Fibroblast of skin of left quadriceps (primary cell): ENCODE results near the gene CNTNAP2.

Source experiments
- DNase-seq, 2 experiments: peaks; one replicate each; pipeline ENCODE4 v3.0.0-alpha.2; 2013; ENCODE audit warnings: low read depth in 2 of 2

The CNTNAP2 gene

DNA sequence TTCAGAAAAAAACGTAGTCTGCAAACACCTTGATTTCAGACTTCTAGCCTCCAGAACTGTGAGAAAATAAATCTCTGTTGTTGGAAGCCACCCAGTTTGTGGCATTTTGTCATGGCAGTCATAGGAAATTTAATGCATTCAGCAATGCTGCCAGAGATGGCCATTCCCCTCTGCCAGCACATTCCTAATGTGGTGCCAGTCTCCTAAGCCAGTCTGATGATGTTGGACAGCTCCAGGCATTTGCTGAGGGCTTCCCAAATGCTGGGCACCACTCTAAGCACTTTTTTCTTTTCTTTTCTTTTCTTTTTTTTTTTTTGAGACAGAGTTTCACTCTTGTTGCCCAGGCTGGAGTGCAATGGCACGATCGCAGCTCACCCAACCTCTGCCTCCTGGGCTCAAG lies 1807.2 kb downstream of the CNTNAP2 start:
- DNase-seq, result no peak

DNA sequence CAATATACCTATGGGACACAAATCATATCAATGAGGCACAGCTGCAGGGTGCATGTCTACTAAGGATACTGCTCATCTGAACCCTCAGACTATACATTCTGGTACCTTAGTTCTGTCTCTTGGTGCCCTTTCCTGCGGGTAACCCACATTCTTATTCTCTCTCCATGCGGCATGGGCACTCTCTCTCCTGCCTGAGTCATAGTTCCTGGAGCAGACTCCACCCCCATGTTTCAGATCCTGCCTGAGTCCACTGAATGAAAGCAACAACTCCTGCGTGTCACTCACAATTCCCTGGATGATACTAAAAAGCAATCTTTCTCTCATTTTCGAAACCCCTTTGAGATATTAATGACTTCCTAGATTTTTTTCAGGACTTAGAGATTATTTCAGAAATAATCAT lies 1820.8 kb downstream of the CNTNAP2 start:
- no peak for DNase-seq

DNA sequence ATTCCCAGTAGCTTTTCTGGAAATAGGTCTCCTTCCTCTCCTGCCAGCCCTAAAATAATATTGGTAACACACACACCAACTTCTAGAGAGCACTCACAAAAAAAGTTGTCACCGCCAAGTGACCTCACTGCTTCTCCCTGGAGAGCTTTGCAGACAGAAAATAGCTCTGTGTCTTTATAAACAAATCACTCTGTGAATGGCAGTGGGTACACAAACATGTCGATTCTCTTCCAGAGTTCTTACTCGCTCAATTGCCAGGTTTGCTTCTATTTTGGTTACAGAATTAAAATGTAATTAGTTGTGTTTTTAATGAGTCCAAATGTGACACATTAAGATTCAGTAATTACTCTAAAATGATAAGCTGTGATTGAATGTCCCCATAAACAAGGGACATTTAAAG lies 1824.8 kb downstream of the CNTNAP2 start:
- DNase-seq, result no peak

DNA sequence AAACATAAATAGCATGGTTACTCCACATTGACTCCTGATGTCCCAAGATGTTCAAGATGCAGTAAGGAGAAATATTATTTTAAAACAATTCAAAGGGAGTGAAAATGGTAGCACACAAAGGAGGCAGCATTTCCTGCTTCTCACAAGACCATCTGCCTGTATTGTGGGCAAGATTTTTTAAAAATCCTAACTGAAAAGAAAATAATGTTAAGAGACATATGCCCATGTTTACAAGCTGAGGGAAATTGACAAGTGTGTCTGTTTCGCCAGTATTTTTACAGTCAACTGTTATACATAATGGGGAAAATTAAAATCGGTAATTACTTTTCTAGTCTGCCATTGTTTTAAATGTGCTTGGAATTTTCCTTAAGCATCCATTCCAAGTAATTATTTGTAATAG lies 1827.7 kb downstream of the CNTNAP2 start:
- no peak for DNase-seq

DNA sequence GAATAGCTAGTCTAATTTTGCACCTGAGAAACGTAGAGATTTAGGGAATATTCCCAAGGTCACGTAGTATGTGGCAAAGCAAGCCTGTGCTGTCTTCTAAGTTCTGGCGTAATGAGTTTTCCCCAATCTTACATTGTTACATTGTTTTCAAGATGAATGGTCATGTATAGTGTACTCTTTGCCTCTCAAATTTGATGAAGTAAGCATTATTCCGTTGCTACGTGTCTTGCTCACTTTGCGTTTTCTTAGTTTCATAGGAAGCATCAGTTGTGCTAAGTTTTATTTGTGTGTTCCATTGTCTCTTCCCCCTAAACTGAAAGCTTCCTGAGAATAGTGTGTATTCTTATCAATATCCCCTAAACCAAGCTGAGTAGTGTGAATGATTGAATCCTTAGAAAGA lies 1836.3 kb downstream of the CNTNAP2 start:
- DNase-seq, result no peak

DNA sequence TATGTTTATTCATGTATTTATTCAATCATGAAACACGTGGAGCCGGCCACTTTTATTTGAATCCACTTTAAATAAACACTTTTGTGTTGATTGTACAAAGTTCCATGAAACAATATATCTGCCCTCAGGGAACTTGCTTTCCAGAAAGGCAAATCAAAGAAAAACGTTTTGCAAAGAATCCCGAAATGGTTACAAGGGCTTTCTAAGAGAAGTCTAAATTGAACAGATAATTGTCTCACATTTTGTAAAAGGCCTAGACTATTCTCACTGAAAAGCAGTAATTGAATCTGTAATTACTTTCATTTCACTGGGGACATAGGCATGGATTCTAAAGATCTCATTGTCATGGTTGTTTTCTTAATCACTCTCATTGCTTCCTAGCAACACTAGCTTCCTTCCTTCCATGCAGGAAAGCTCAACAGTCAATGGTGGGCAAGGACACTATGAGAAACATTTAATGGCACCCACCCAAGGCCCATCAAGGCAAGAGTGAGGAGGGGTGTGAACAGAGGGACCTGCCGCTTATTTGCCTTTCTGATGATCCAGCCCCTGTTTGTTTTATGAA lies 1851.5 kb downstream of the CNTNAP2 start:
- DNase-seq, result no peak

DNA sequence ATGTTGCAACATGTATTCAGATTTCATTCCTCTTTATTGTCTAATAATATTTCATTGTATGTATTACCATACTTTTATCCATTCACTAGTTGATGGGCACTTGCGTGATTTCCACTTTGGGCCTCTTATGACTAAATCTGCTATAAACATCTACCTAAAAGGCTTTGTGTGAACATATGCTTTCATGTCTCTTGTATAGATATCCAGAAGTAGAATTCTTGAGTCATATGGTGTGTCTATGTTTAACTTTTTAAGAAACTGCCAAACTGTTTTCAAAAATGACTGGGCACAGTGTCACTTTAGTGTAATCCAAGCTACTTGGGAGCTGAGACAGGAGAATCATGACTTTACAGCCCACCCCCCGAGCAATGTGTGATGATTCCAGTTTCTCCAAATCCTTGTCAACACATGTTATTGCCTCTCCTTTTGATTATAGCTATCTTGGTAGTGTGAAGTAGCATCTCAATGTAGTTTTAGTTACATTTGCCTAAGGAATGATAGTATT lies 1855.1 kb downstream of the CNTNAP2 start:
- DNase-seq, result no peak

DNA sequence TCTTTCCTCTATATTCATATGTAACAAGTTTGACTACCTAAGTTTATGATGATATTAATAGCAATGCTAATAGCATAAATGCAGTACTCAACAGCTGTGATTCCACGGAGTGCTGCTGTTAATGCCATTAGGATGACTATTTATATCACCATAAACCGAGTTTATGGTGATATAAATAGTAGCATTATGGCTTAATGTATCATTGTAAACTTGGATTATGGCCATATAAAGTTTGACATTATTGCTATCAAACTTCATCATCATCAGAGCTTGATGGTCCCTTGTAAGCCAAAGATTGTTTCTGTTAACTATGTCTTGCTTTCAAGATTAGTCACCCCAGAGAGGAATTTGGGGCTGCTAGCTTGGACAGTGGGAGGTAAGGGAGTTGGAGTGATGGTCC lies 1861.6 kb downstream of the CNTNAP2 start:
- no peak for DNase-seq

DNA sequence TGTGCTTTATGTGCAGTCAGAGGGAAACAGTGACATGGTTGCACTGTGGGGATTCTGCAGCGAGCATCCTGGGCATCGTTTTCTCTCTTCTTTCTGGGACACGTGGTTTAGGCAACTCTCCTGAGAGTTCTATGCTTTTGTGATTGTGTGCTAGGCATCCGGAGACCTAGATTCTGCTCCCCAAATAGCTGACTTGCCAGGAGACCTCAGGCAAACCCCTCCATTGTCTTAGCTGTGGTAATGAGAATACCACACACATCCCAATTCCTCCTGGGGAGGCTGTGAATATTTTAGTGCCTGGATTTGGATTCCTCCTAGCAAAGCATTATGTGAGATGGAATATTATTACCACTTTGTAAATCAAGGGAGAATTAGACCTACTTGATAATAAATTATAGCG lies 1862.0 kb downstream of the CNTNAP2 start:
- DNase-seq, result no peak

DNA sequence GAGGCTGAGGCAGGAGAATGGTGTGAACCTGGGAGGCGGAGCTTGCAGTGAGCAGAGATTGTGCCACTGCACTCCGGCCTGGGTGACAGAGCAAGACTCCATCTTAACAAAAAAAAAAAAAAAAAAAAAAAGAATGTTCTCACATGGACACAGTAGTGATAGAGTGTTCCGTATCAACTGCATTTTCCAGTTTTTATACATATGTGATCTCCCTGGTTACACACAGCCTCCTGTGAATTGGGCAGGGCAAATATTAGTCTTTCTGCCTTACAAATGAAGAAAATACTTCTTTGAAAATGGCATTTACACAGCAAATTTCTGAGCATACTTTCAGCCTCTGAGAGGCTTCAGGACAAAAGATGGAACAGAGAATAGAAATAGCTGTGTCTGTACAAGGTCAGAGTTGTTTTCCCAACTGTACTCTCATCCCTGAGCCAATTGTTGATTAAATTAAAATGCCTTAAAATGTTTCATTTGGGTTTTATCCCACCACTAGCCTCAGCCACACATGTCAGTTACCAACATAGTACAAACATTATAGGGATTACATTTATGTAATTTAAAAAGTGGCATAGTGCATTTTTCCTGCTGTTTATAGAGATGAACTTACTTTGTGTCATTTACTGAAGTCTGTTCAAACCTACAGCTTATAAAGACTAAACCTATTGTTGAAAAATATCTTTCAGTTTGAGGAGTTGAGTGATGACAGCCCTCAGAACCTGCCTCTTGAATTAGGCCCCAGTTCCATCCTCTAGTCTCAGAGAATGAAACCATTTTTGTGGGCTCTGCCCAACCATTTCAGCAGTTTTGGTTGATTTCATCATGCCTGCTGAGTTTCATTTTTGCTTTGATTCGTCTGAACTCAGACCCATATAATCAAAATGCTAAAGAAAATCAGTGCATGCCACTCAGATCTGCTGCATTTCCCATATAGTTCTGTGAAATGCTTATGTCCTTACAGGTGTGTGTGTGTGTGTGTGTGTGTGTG lies 1864.5 kb downstream of the CNTNAP2 start:
- DNase-seq, result peak in 1 of 2 experiments; percentile 9

DNA sequence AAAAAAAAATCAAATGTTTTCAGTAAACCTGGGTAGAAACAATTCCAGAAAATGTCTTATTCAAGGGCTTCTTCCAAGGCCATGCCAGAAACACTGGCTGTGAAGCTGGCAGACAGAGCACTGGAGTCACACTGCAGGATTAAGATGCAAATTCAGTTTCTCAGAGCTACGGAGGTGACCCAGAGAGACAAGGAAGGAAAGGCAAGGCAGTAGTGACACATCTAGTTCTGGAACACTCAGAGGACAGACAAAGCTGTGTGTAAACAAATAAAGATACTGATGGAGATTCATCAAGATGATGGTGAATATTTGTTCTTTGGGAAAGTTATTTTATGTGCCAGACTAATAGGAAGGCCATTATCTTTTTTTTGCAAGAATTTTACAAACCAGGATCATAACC lies 1865.7 kb downstream of the CNTNAP2 start:
- no peak for DNase-seq

DNA sequence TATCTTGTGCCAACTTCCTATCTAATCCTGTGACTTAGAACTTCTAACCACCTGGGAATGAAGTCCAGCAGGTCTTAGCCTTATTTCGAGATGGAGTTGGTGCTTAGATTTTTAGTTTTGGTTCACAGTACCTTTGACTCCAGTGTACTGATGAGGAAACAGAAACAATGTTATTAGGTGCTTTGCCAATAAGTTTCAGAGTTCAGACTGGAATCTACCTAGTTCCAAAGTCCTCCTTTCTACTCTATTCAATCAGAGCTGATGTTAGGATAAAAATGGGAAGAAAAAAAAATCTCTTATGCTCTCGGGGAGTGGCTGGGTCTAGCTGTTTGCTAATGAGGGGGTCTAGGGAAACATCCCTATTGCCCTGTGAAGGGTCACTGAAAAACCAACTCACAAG lies 1867.7 kb downstream of the CNTNAP2 start:
- DNase-seq, result no peak

DNA sequence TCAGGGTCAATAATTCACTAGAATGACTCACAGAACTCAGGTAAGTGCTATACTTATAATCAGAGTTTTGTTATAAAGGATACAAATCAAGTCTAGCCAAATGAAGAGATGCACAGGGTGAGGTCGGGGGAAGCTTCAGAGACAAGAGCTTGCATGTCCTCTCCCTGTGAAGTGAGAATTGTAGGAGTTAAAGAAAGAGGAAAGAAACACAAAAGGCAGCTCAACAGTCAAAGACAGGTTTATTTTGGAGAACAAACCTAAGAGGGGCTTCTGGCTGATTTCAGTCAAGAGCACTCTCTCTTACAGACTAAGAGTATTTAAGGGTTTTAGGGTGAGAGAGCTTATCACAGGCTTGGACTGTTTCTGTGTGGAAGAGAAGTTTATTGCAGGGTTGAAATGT lies 1873.5 kb downstream of the CNTNAP2 start:
- no peak for DNase-seq

DNA sequence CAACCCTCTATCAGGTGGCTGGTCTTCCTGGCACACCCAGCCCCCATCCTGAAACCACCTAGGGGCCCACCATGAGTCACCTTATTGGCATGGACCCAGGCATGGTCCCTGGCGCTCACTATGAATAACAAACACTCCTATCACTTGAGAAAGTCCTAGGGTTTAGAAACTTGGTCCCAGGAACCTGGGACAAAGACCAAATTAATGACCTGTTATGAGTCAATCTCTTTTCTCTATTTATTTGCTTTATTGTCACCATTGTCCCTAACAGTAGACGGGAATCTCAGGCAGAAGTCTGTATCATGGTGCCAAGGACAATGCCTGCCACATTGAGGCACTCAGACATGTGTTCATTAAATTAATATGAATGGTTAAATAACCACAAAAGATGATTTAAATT lies 1874.3 kb downstream of the CNTNAP2 start:
- DNase-seq, result no peak

DNA sequence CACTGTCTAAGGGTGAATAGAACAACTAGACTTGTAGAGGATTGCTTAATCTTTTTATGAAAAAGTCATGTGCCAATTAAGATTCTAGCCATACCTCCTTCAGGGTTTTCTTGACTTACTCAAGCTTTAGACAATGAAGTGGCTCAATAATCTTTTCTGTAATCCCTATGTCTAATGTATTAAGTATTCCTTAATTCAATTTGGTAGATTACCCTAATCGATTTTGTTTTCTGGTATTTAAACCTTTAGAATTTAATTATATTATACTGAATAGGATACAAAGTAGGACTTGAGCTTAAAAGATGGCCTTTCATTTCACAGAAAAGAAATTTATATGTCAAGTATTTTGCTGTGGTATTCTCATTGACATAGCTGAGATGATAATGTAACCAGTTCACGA lies 1876.1 kb downstream of the CNTNAP2 start:
- DNase-seq, result no peak

DNA sequence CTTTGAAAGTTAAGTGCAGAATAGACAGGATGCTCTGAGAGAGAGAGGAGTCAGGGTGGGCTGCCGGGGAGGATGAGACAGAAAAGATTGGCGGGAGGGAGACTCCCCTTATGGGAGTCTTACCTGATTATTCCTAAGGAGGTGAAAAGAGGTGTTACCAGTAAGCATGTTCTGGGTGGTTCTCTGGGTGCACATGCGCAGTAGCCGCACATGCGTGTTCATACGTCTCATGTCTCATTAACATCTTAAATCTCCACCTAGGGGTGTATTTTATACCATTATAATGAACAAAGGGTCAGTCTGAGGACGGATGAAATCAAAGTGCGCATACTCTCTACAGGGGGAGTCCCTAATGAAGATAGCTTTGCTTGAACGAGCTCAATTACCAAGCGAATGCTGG lies 1881.0 kb downstream of the CNTNAP2 start:
- no peak for DNase-seq

DNA sequence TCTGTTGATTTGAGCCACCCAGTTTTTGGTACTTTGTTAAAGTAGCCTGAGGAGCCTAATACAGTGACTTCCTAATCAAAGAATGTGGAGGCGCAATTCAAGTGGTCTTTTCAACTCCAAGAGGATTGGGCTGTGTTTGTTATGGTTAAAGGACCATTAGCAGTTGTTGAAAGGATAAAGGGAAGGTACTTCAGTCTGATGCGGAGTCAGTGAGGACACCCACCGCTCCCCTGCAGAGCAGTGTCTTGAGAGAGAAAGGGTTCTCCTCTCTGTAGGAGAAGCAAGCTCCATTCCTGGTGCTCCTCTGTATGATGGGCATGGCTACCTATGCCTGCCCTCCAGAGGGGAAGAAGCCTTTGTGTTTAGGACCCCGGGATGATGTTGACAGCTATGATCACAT lies 1883.4 kb downstream of the CNTNAP2 start:
- DNase-seq, result no peak

DNA sequence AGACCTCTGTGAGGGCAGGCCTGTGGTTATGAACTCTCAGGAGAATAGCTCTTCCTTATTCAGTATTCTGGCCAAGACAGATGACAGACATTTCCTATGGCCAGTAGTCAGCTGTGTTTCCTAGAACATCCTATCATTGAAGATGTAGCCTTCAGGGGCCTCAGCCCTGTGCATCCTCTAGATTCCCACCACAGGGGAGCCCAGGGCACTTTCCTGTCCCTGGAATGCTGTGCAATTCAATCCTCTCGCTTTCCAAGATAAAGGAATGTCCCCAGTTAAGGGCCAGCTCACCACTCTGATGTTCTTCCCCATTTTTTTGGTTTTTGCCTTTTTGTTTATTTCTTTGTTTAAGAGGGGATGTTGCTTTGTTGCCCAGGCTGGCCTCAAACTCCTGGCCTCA lies 1895.2 kb downstream of the CNTNAP2 start:
- DNase-seq, result no peak

DNA sequence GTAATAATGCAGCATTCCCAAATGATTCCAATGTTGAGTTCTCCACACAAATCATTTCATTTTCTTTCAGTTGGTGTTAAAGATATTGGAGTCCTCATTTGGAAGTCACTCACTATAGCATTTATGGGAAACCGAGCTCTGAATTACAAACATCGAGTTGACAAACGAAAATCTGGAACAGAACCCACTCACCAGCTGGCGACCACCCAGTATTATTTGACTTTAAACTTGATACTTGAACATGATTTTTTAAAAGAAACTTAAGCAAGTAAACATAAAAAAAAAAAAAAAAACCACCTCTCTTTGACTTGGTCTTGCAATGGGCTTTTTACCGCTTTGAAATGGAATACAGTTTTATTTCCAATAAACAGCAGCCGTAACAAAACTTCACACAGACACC lies 1897.4 kb downstream of the CNTNAP2 start:
- DNase-seq, result no peak

DNA sequence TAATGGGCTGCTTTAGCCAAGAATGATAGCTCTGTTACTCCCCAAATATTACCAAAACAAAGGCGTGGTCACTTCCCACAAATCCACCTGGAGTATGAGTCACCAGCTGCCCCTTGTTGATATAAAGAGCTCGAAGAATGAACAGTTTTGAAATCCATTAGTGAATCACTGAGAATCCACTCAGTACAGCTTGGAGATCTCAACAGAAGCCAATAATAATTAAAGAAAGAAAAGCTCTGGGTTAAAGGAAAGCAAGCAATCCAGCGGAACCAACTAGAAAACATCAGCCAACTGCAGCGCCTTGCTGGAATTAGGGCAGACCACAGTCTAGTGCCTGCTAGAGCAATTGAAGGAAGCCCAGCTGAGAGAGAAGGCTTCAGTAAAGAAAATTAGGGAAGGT lies 1897.9 kb downstream of the CNTNAP2 start:
- peak in 1 of 2 experiments; percentile 2 for DNase-seq

DNA sequence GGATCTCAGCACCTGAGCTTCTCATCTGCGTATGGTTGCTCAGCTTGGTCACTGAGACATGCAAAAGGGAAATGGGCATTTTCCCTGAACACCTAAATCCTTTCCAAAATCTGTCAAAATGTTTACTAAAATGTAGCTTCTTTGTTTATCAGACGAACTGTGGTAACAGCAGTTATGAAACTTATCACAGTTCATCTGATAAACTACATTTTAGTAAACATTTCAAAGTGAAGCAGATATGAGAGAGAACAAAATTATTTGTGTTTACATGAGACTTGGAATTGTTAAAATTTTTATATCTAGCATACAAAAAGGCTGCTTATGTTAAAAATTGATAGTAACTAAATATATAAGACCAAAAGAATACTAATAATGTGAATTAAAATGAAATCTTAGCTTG lies 1900.5 kb downstream of the CNTNAP2 start:
- DNase-seq, result no peak

DNA sequence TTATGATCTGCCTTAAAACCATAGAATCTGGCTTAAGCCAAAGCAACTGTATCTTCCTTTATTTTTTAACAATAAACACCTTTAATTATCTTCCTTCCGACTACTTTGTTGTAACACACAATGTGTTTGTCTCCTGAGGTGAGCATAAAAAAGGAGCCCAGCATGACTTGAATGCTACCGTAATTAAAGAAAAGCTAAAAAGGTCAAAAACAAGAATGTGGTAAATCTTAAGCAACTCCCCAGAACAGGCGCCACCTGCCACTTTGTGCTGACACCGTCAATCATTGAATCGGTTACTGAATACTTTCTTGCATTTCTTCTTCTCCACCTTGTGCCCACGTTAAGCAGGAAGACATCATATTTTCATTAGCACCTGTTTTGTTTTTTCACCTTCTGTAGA lies 1904.1 kb downstream of the CNTNAP2 start:
- DNase-seq, result no peak

DNA sequence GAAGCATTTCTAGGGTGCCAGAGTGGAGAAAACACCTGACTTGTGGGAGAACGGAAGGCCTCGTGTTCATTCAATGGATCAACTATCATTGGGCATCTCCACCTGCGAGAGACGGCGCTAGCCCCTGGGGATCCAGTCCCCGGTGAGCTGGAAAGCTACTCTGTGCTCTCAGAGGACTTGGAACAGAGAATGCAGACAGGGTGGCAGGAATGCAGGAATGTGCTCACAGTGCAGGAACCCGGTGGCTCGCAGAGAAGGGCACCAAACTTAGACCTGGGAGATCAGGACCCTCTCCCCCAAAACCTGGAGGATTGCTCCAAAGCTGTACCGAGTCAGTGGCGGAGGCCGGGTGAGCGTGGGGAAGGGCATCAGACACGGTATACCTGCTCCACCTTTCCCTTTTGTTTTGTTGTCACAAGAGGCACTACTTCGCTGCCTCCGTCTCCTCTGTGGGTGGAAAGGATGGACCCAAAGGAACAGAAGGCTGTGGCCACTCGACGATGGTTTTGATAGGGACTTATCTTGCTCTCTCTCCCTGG lies 1905.0 kb downstream of the CNTNAP2 start:
- DNase-seq, result no peak
